H1 (cell line): ENCODE measurements around the gene TUBGCP4. TPM values are rescaled to one million over a fixed set of nuclear protein-coding genes. Genes with fewer than 3 reads are reported as not detected.

Experiments used
- CTCF ChIA-PET: fragments of 300-600 bp; sonication (Branson Sonifier 250); formaldehyde crosslinking; loops from one replicate; lab custom pipeline; 2021; ENCODE audit not compliant: partially characterized antibody; lab: Charles Lee
- POLR2A ChIA-PET: fragments of 300-600 bp; sonication (Branson Sonifier 250); formaldehyde crosslinking; loops from one replicate; lab custom pipeline; 2021; ENCODE audit warnings: inconsistent platforms; ENCODE audit not compliant: partially characterized antibody; lab: Charles Lee
- DNase-seq, 2 experiments: peaks; one replicate each; pipeline versions ENCODE4 v3.0.0 to v3.0.0-alpha.2; 2010 to 2022; ENCODE audit warnings: low spot score in 2 of 2, low read depth in 1 of 2, mixed read lengths in 1 of 2
- FAIRE-seq: peaks from 2 replicates; lab custom pipeline; 2011; peaks lifted over from hg19 to GRCh38; lab: Jason Lieb, UNC
- H2AFZ ChIP-seq: 2 replicates; pipeline ENCODE4 v1.8.1; 2012; ENCODE audit warnings: low read length, inconsistent platforms
- H2AK5ac ChIP-seq: 2 replicates; pipeline ENCODE4 v1.6.1; 2013; ENCODE audit warnings: low read depth, low read length
- H2BK120ac ChIP-seq: replicated peaks from 2 replicates; pipeline ENCODE3; 2013; ENCODE audit warnings: low read depth, low read length, inconsistent platforms
- H2BK12ac ChIP-seq: 2 replicates; pipeline ENCODE4 v1.6.1; 2013; ENCODE audit warnings: low read depth, low read length
- H2BK15ac ChIP-seq: 2 replicates; pipeline ENCODE4 v1.6.1; 2013; ENCODE audit warnings: low read length
- H2BK20ac ChIP-seq: 2 replicates; pipeline ENCODE4 v1.6.1; 2013; ENCODE audit warnings: low read length
- H2BK5ac ChIP-seq: 2 replicates; pipeline ENCODE4 v1.6.1; 2013; ENCODE audit warnings: low read depth, low read length
- H3K14ac ChIP-seq: 2 replicates; pipeline ENCODE4 v1.6.1; 2013; ENCODE audit warnings: inconsistent platforms; ENCODE audit not compliant: insufficient read length
- H3K18ac ChIP-seq: 2 replicates; pipeline ENCODE4 v1.6.1; 2013; ENCODE audit warnings: low read length; ENCODE audit errors: extremely low read depth
- H3K23ac ChIP-seq: 2 replicates; pipeline ENCODE4 v1.6.1; 2013; ENCODE audit warnings: inconsistent platforms; ENCODE audit not compliant: insufficient read length
- H3K23me2 ChIP-seq: 2 replicates; pipeline ENCODE4 v1.6.1; 2013; ENCODE audit warnings: low read depth, low read length
- H3K27ac ChIP-seq: 2 replicates; pipeline ENCODE4 v1.6.1; 2011; ENCODE audit warnings: low read depth, low read length, inconsistent platforms
- H3K27me3 ChIP-seq, 4 experiments: replicated peaks in 1 of 4; 1 replicate in 1 of 4; 2 replicates in 3 of 4; pipeline versions ENCODE4 v1.6.1 to v1.8.1; 2011 to 2013; ENCODE audit warnings: low read length in 3 of 4, mild to moderate bottlenecking in 3 of 4, inconsistent platforms in 2 of 4, mixed read lengths in 2 of 4, moderate library complexity in 1 of 4; ENCODE audit not compliant: control insufficient read depth in 3 of 4, insufficient read depth in 3 of 4; ENCODE audit errors: extremely low read depth in 1 of 4
- H3K36me3 ChIP-seq, 4 experiments: 2 replicates each; pipeline versions ENCODE4 v1.6.1 to v1.8.1; 2011 to 2013; ENCODE audit warnings: mild to moderate bottlenecking in 4 of 4, low read length in 3 of 4, moderate library complexity in 2 of 4, control low read depth in 1 of 4, inconsistent platforms in 1 of 4; ENCODE audit not compliant: insufficient read depth in 4 of 4, control insufficient read depth in 2 of 4
- H3K4ac ChIP-seq: replicated peaks from 2 replicates; pipeline ENCODE3; 2013; ENCODE audit warnings: low read length, low read depth, mixed read lengths, inconsistent platforms; ENCODE audit not compliant: insufficient read length
- H3K4me1 ChIP-seq, 4 experiments: replicated peaks in 1 of 4; 1 replicate in 1 of 4; 2 replicates in 3 of 4; pipeline versions ENCODE4 v1.6.1 to v1.8.1; 2011 to 2013; ENCODE audit warnings: low read length in 3 of 4, inconsistent platforms in 2 of 4, mixed read lengths in 1 of 4; ENCODE audit not compliant: insufficient read depth in 4 of 4, control insufficient read depth in 3 of 4
- H3K4me2 ChIP-seq, 2 experiments: 2 replicates each; pipeline versions ENCODE4 v1.6.1 to v1.8.1; 2011 to 2013; ENCODE audit warnings: low read depth in 2 of 2, low read length in 2 of 2, control low read depth in 1 of 2, inconsistent platforms in 1 of 2, mild to moderate bottlenecking in 1 of 2; ENCODE audit not compliant: insufficient read depth in 1 of 2
- H3K4me3 ChIP-seq, 4 experiments: fragments of 200-600, 300-600 bp in 1 of 4; sonication (generic), shearing (Covaris generic), sonication (Bioruptor Twin) in 1 of 4; 2 replicates each; pipeline versions ENCODE4 v1.5.1 to v1.8.1; 2011 to 2016; ENCODE audit warnings: low read length in 4 of 4, low read depth in 3 of 4, control low read depth in 2 of 4, inconsistent platforms in 2 of 4, mild to moderate bottlenecking in 2 of 4, mixed read lengths in 1 of 4, moderate library complexity in 1 of 4; ENCODE audit not compliant: insufficient read depth in 2 of 4; ENCODE audit errors: extremely low read depth in 1 of 4
- H3K56ac ChIP-seq: replicated peaks from 2 replicates; pipeline ENCODE3; 2013; ENCODE audit warnings: low read depth, mild to moderate bottlenecking, mixed read lengths, low read length, inconsistent platforms; ENCODE audit not compliant: insufficient read length
- H3K79me1 ChIP-seq: 2 replicates; pipeline ENCODE4 v1.6.1; 2013; ENCODE audit warnings: low read depth, low read length, control low read depth
- H3K79me2 ChIP-seq, 2 experiments: 2 replicates each; pipeline versions ENCODE4 v1.6.1 to v1.8.1; 2012 to 2013; ENCODE audit warnings: low read length in 2 of 2, mild to moderate bottlenecking in 2 of 2, inconsistent platforms in 1 of 2; ENCODE audit not compliant: insufficient read depth in 2 of 2, control insufficient read depth in 1 of 2
- H3K9ac ChIP-seq, 4 experiments: replicated peaks in 1 of 4; 1 replicate in 1 of 4; 2 replicates in 3 of 4; pipeline versions ENCODE4 v1.6.1 to v1.8.1; 2011 to 2013; ENCODE audit warnings: low read depth in 3 of 4, low read length in 3 of 4, control low read depth in 2 of 4, mild to moderate bottlenecking in 2 of 4, moderate library complexity in 2 of 4, inconsistent platforms in 1 of 4; ENCODE audit errors: extremely low read depth in 1 of 4
- H3K9me3 ChIP-seq, 2 experiments: 2 replicates each; pipeline versions ENCODE4 v1.6.1 to v1.8.1; 2012 to 2013; ENCODE audit warnings: mild to moderate bottlenecking in 2 of 2, moderate library complexity in 2 of 2, control low read depth in 1 of 2, inconsistent platforms in 1 of 2, low read depth in 1 of 2, low read length in 1 of 2, mixed read lengths in 1 of 2; ENCODE audit not compliant: insufficient read depth in 2 of 2
- H4K20me1 ChIP-seq, 2 experiments: replicated peaks in 1 of 2; 2 replicates each; pipeline versions ENCODE3 to v1.8.1; 2011 to 2013; ENCODE audit warnings: inconsistent platforms in 2 of 2, low read length in 2 of 2, mild to moderate bottlenecking in 1 of 2; ENCODE audit not compliant: insufficient read depth in 2 of 2, control insufficient read depth in 1 of 2
- H4K5ac ChIP-seq: 2 replicates; pipeline ENCODE4 v1.6.1; 2013; ENCODE audit warnings: low read length, low read depth, mixed read lengths, inconsistent platforms; ENCODE audit not compliant: insufficient read length
- H4K8ac ChIP-seq: 2 replicates; pipeline ENCODE4 v1.8.0; 2013; ENCODE audit warnings: mild to moderate bottlenecking, moderate library complexity, low read length, inconsistent platforms; ENCODE audit not compliant: insufficient read depth; ENCODE audit errors: extremely low read depth
- H4K91ac ChIP-seq: replicated peaks from 2 replicates; pipeline ENCODE3; 2013; ENCODE audit warnings: low read length, mixed read lengths, inconsistent platforms; ENCODE audit not compliant: insufficient read length
- ASH2L ChIP-seq: fragments of 200-600, 300-600 bp; sonication (generic); IDR thresholded peaks from one replicate; pipeline ENCODE4 v1.7.1; 2017; ENCODE audit warnings: low read length
- BACH1 ChIP-seq: IDR thresholded peaks from 2 replicates; pipeline ENCODE4 v1.6.1; 2012; ENCODE audit warnings: low read length, improper control_type of control experiment
- CBX5 ChIP-seq: fragments of 300-800, 300-1000 bp; sonication (generic); IDR thresholded peaks from 2 replicates; pipeline ENCODE4 v1.7.1; 2016; ENCODE audit warnings: antibody characterized with exemption, low read length, low read depth
- FOSL1 ChIP-seq: IDR thresholded peaks from 2 replicates; pipeline ENCODE4 v1.6.1; 2011; ENCODE audit warnings: mild to moderate bottlenecking, low read depth, low read length, moderate library complexity; ENCODE audit not compliant: insufficient read depth
- JUN ChIP-seq: IDR thresholded peaks from 2 replicates; pipeline ENCODE4 v1.6.1; 2011; ENCODE audit warnings: low read depth, mild to moderate bottlenecking, improper control_type of control experiment, low read length
- PHF8 ChIP-seq: fragments of 200-600 bp; sonication (generic); conservative IDR thresholded peaks from 2 replicates; pipeline ENCODE4 v1.7.1; 2012; ENCODE audit warnings: low read depth, mild to moderate bottlenecking, inconsistent platforms, low read length, moderate library complexity
- POLR2AphosphoS5 ChIP-seq: IDR thresholded peaks from 2 replicates; pipeline ENCODE4 v1.6.1; 2011; ENCODE audit warnings: low read depth, low read length
- RXRA ChIP-seq: IDR thresholded peaks from 2 replicates; pipeline ENCODE4 v1.6.1; 2011; ENCODE audit warnings: low read depth, mild to moderate bottlenecking, low read length, moderate library complexity; ENCODE audit not compliant: insufficient read depth
- SIRT6 ChIP-seq: IDR thresholded peaks from one replicate; pipeline ENCODE4 v1.7.1; 2012; ENCODE audit warnings: low read length, inconsistent platforms
- SUZ12 ChIP-seq: fragments of 200-600 bp; sonication (generic); IDR thresholded peaks from 2 replicates; pipeline ENCODE4 v1.6.1; 2012; ENCODE audit warnings: mild to moderate bottlenecking, inconsistent platforms, low read length, moderate library complexity, mixed read lengths
- TAF7 ChIP-seq: optimal IDR thresholded peaks from 2 replicates; pipeline ENCODE3; 2011; ENCODE audit warnings: low read depth, mild to moderate bottlenecking, inconsistent platforms, low read length, moderate library complexity, borderline replicate concordance
- TEAD4 ChIP-seq: IDR thresholded peaks from 2 replicates; pipeline ENCODE4 v1.6.1; 2012; ENCODE audit warnings: low read depth, low read length, inconsistent platforms, mixed read lengths
- USF2 ChIP-seq: IDR thresholded peaks from 2 replicates; pipeline ENCODE4 v1.6.1; 2011; ENCODE audit warnings: low read length, improper control_type of control experiment
- WGBS, 2 experiments: shearing (Covaris generic) in 1 of 2; methylation state at CpG; one replicate each; pipeline versions ENCODE4 v1.1.6 to v1.1.7; 2013 to 2015; ENCODE audit warnings: low lambda C conversion rate in 2 of 2, mixed read lengths in 2 of 2, inconsistent platforms in 1 of 2, low coverage in 1 of 2, missing lambda C conversion rate in 1 of 2; ENCODE audit not compliant: insufficient replicate concordance in 2 of 2, insufficient coverage in 1 of 2, insufficient read length in 1 of 2; ENCODE audit errors: extremely low coverage in 1 of 2, missing lambda C conversion rate in 1 of 2; 5-methylcytosine and 5-hydroxymethylcytosine counted together
- polyA plus RNA-seq, 7 experiments: library from polyadenylated mRNA; depleted of rRNA in 3 of 7; stranded (reverse) in 5 of 7; unstranded in 2 of 7; fragments of >200 nt in 5 of 7; fragments of 200-250 nt in 2 of 7; gene quantifications; 1 replicate in 5 of 7; 2 replicates in 1 of 7; 4 replicates in 1 of 7; pipeline versions ENCODE4 v1.2.1 to v1.2.3, GENCODE V29; 2011 to 2013; ENCODE audit warnings: missing spikeins in 2 of 7, mixed read lengths in 2 of 7
- total RNA-seq: library from RNA; stranded (reverse); fragmentation: NEBNext Ultra II Directional; extraction: Animal tissue kit (Norgen Biotek cat#: 25700); gene quantifications from 2 replicates; pipeline ENCODE4 v1.2.1, GENCODE V29; 2021
- TF ChIP-seq, protein P1 (sequence below): IDR thresholded peaks from 2 replicates; pipeline ENCODE4 v1.6.1; 2012; ENCODE audit warnings: inconsistent platforms

TUBGCP4 gene
- total and polyA plus RNA-seq, 2 of the 8 experiments (the other 6 are each of a cell fraction or from before 2014, with no cell fraction given) = 7.3 to 23.4 TPM

GRCh38 chr15:43423793-43424192, 52.9 kb downstream of the TUBGCP4 start:
- Histone ChIP-seq H3K4ac (no peak overlapping the region), H2BK120ac (no peak overlapping the region), H3K23ac (no peak overlapping the region), H3K18ac (no peak overlapping the region), H3K4me2 (no peak overlapping the region), H2AFZ (no peak overlapping the region), H3K56ac (no peak overlapping the region), H3K36me3 (peaks cover 21 to 77% (median 60%) of the 10 kb centered on the region in 4 experiments), H3K23me2 (no peaks in the 10 kb centered on the region), H2AK5ac (no peak overlapping the region), H3K79me1 (no peaks in the 10 kb centered on the region; the same call in 1 of the 2 replicates), H4K20me1 (no peaks in the 10 kb centered on the region), H3K4me3 (no peak overlapping the region), H2BK15ac (no peak overlapping the region), H2BK20ac (no peak overlapping the region), H2BK5ac (no peak overlapping the region), H3K79me2 (no peaks in the 10 kb centered on the region), H3K9ac (no peak overlapping the region), H2BK12ac (no peak overlapping the region), H4K5ac (no peak overlapping the region), H4K91ac (no peak overlapping the region), H3K9me3 (no peaks in the 10 kb centered on the region), H3K4me1 (no peaks in the 10 kb centered on the region), H3K27me3 (no peaks in the 10 kb centered on the region), H3K14ac (no peak overlapping the region), H3K27ac (no peak overlapping the region), H4K8ac (no peak overlapping the region)
- no peak for FAIRE-seq
- DNase-seq = no peak
- ChIA-PET POLR2A (interaction anchor here (1.4 kb wide), 1 partner anchor 18 kb away, joined by 3 read pairs; no protein-coding TSS in a partner anchor), CTCF (no interaction called here)
- WGBS, 2 experiments = 96% methylated on average over 3 of the region's 3 CpGs; no CpG with 5 or more reads in 1 of the 2 experiments
- no peak for TF ChIP-seq USF2
- TF ChIP-seq BACH1 = no peak
- TF ChIP-seq CBX5 = no peak
- TF ChIP-seq SIRT6 = no peak
- no peak for TF ChIP-seq TEAD4
- no peak for TF ChIP-seq JUN
- TF ChIP-seq PHF8 = no peak
- TF ChIP-seq POLR2AphosphoS5 = no peak
- TF ChIP-seq ASH2L = no peak
- no peak for TF ChIP-seq TAF7
- TF ChIP-seq SUZ12 = no peak
- TF ChIP-seq, protein P1, sequence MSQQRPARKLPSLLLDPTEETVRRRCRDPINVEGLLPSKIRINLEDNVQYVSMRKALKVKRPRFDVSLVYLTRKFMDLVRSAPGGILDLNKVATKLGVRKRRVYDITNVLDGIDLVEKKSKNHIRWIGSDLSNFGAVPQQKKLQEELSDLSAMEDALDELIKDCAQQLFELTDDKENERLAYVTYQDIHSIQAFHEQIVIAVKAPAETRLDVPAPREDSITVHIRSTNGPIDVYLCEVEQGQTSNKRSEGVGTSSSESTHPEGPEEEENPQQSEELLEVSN = no peak
- no peak for TF ChIP-seq RXRA
- no peak for TF ChIP-seq FOSL1
